Suprapubic skin (tissue), 4 donors: Measurements from ENCODE around the gene WNT9B. TPM values are rescaled to one million over a fixed set of nuclear protein-coding genes. Genes with fewer than 3 reads are reported as not detected.

Source experiments
- DNase-seq, 2 donors: peaks; one replicate each; pipeline ENCODE4 v3.0.0-alpha.2; 2019; ENCODE audit warnings: low spot score in 2 of 2
- H3K27ac ChIP-seq: fragments of 200-600 bp; sonication (generic); one replicate; pipeline ENCODE4 v1.5.1; 2019
- H3K27me3 ChIP-seq: fragments of 200-600 bp; sonication (generic); one replicate; pipeline ENCODE4 v1.5.1; 2019
- H3K36me3 ChIP-seq: fragments of 200-600 bp; sonication (generic); one replicate; pipeline ENCODE4 v1.5.1; 2019
- H3K4me1 ChIP-seq: fragments of 200-600 bp; sonication (generic); one replicate; pipeline ENCODE4 v1.5.1; 2019
- H3K4me3 ChIP-seq: fragments of 200-600 bp; sonication (generic); one replicate; pipeline ENCODE4 v1.5.1; 2019; ENCODE audit warnings: mild to moderate bottlenecking
- H3K9me3 ChIP-seq: fragments of 200-600 bp; sonication (generic); one replicate; pipeline ENCODE4 v1.5.1; 2019
- EP300 ChIP-seq: sonication (generic); formaldehyde crosslinking; IDR thresholded peaks from one replicate; pipeline ENCODE4 v1.6.1; 2017; ENCODE audit warnings: antibody characterized with exemption
- POLR2A ChIP-seq, 2 donors: fragments of 450-650 bp; IDR thresholded peaks; one replicate each; pipeline ENCODE4 v1.6.1; 2017; ENCODE audit warnings: antibody characterized with exemption in 2 of 2, mild to moderate bottlenecking in 2 of 2, moderate library complexity in 2 of 2
- POLR2AphosphoS5 ChIP-seq, 3 donors: sonication (generic); formaldehyde crosslinking; IDR thresholded peaks; one replicate each; pipeline ENCODE4 v1.6.1; 2017; ENCODE audit warnings: antibody characterized with exemption in 3 of 3
- WGBS: methylation state at CpG from one replicate; pipeline ENCODE4 v1.1.5; 2018; 5-methylcytosine and 5-hydroxymethylcytosine counted together
- total RNA-seq, 4 donors: library from RNA; depleted of rRNA; stranded (reverse); fragments of >200 nt; gene quantifications; one replicate each; pipeline ENCODE4 v1.1.0, GENCODE V29; 2016
- TF ChIP-seq, protein P1 (sequence below), 2 donors: fragments of 200-600 bp in 1 of 2; fragments of 450-650 bp in 1 of 2; sonication (generic) in 1 of 2; IDR thresholded peaks; one replicate each; pipeline ENCODE4 v1.5.1; 2016 to 2019; ENCODE audit warnings: antibody characterized with exemption in 2 of 2, mild to moderate bottlenecking in 1 of 2, moderate library complexity in 1 of 2

WNT9B gene
- total RNA-seq, 4 donors from 2014 or later: 3.6 to 8.3 (median 4.5) TPM

DNA sequence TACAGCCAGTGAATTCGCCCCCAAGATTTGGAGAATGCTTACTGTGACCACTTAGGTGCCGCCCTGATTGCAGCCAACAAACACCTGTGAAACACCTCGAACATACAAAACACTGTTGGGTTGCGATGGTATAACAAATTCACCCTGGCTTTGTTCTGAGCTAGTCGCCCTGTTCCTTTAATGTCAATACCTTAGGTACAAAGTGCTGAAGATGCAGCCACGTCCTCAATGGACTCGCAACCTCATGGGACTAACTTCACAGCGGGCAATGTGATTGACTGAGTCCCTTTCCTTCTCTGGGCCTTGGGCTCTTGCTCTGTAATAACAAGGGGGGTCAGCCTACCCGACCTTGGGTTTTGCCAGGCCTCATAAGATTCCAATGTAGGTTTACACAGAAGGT lies 42.6 kb downstream of the WNT9B start:
- TF ChIP-seq POLR2A (IDR thresholded peaks at IDR 0.05) (no peak), POLR2AphosphoS5 (IDR thresholded peaks at IDR 0.05) (no peak)
- TF ChIP-seq, protein P1, sequence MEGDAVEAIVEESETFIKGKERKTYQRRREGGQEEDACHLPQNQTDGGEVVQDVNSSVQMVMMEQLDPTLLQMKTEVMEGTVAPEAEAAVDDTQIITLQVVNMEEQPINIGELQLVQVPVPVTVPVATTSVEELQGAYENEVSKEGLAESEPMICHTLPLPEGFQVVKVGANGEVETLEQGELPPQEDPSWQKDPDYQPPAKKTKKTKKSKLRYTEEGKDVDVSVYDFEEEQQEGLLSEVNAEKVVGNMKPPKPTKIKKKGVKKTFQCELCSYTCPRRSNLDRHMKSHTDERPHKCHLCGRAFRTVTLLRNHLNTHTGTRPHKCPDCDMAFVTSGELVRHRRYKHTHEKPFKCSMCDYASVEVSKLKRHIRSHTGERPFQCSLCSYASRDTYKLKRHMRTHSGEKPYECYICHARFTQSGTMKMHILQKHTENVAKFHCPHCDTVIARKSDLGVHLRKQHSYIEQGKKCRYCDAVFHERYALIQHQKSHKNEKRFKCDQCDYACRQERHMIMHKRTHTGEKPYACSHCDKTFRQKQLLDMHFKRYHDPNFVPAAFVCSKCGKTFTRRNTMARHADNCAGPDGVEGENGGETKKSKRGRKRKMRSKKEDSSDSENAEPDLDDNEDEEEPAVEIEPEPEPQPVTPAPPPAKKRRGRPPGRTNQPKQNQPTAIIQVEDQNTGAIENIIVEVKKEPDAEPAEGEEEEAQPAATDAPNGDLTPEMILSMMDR (IDR thresholded peaks at IDR 0.05): no peak
- H3K4me1 ChIP-seq: no peaks in the 10 kb centered on the region
- H3K4me3 ChIP-seq: no peak overlapping the region
- WGBS: 85% methylated on average over 9 of the region's 9 CpGs
- no peak for DNase-seq
- peaks cover 4% of the 10 kb centered on the region for H3K9me3 ChIP-seq
- no peak overlapping the region for H3K27ac ChIP-seq
- no peaks in the 10 kb centered on the region for H3K36me3 ChIP-seq
- peaks cover 31% of the 10 kb centered on the region for H3K27me3 ChIP-seq

DNA sequence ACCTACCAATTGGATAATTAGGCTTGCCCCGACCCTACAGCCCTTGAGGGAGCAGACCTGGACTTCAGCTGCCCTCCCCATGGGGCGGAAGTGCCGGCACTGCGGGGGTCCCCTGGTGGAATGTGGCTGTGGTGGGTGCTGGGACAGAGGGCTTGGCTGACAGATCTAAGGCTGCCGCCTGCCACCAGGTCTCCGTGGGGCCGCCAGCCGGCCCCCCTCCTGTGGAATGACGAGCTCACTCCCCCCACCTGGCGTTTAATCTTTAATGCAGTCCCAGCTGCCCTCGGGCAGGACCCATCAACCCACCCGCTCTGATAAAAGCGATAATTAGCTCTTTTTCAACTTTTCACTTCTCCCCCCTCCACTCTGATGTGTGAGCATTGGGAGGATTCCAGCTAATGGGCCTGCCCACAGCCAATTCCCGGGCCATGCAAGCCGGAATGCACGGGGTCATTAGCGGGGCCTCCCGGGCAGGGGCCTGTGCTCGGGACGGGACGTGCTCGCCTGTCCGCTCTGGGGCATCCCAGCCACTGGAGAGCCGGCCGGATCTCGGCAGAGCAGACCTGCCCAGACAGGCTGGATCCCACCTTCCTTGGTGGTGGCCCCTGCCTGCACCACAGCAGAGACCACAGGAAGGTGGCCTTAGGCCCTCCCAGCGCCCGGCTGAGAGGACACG lies 43.2 kb downstream of the WNT9B start:
- H3K27me3 ChIP-seq: peaks cover 28% of the 10 kb centered on the region
- H3K36me3 ChIP-seq: no peaks in the 10 kb centered on the region
- DNase-seq: no peak
- TF ChIP-seq, protein P1 (IDR thresholded peaks at IDR 0.05): no peak
- TF ChIP-seq EP300 (no peak), POLR2A (IDR thresholded peaks at IDR 0.05) (no peak), POLR2AphosphoS5 (IDR thresholded peaks at IDR 0.05) (no peak)
- no peak overlapping the region for H3K4me3 ChIP-seq
- WGBS: 36% methylated on average over 14 of the region's 29 CpGs
- H3K27ac ChIP-seq: no peak overlapping the region
- no peaks in the 10 kb centered on the region for H3K4me1 ChIP-seq
- peaks cover 5% of the 10 kb centered on the region for H3K9me3 ChIP-seq

DNA sequence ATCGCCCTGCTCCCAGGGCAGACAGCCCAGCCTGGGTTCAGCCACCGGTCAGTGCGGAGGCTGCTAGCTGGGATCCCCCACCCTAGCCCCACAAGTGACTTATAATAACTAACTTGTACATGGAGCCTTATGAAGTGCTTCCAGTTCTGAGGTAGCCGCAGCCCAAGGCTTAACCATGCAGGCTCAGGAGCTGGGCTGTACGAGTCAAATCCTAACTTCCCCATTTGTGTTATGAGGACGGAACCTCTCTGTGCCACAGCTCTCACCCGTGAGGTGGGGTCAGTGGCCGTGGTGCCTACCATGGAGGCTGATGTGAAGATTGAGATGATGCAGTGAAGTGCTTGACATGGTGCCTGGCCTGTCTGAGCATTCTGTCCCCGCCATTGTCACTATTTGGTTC lies 43.8 kb downstream of the WNT9B start:
- TF ChIP-seq POLR2A (IDR thresholded peaks at IDR 0.05): no peak
- TF ChIP-seq, protein P1 (IDR thresholded peaks at IDR 0.05): no peak
- TF ChIP-seq POLR2AphosphoS5 (IDR thresholded peaks at IDR 0.05): no peak
- TF ChIP-seq EP300: no peak
- no peak for DNase-seq
- H3K36me3 ChIP-seq: no peaks in the 10 kb centered on the region
- H3K9me3 ChIP-seq: peaks cover 5% of the 10 kb centered on the region
- H3K4me3 ChIP-seq: no peak overlapping the region
- peaks cover 25% of the 10 kb centered on the region for H3K27me3 ChIP-seq
- H3K27ac ChIP-seq: no peak overlapping the region
- 67% methylated on average over 3 of the region's 9 CpGs for WGBS
- H3K4me1 ChIP-seq: no peaks in the 10 kb centered on the region

DNA sequence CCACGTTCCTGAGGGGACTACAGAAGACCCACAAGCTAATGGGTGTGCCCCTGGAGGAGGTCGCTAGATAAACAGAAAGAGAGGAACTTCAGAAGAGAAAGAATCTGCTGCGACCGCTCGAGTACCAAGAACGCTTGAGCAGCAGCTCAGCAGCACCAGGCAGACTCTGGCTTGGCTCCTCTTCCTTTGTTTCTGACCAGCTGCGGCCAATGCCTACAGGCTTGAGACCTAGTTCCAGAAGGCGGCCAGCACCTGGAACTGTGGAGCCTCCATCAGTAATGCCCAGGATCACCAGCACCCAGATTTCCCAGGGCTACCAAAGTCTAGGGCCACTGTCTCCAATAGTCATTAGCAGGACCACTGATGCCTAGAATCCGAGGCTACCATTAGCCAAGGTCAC lies 45.6 kb downstream of the WNT9B start:
- whole genome bisulfite sequencing: 88% methylated on average over 9 of the region's 9 CpGs
- TF ChIP-seq POLR2A (IDR thresholded peaks at IDR 0.05) (no peak), EP300 (no peak), POLR2AphosphoS5 (IDR thresholded peaks at IDR 0.05) (no peak)
- TF ChIP-seq, protein P1 (IDR thresholded peaks at IDR 0.05): no peak

DNA sequence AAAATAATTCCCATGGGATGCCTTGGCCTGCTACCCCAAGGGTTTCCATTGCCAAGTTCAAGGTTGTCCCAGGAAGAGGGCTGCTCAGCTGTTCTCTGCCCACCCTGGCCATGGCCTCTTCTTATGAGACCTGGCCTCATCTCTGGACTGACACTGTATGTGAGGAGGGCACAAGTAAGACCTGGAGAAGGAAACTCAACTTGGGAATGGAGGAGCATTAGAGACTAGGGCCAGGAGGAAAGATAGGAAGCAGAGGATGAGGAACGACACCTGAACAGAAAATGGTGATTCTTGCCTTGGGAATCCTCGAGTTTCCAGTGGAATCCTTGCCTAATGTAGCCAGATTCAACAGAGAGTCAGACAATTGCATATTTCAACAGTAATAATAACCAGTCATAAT lies 47.0 kb downstream of the WNT9B start:
- Histone ChIP-seq H3K4me3 (no peak overlapping the region), H3K27ac (no peak overlapping the region), H3K9me3 (peaks cover 5% of the 10 kb centered on the region), H3K36me3 (no peaks in the 10 kb centered on the region), H3K27me3 (peaks cover 14% of the 10 kb centered on the region), H3K4me1 (no peaks in the 10 kb centered on the region)
- no peak for DNase-seq
- TF ChIP-seq EP300: no peak
- no peak for TF ChIP-seq POLR2A (IDR thresholded peaks at IDR 0.05)
- TF ChIP-seq, protein P1 (IDR thresholded peaks at IDR 0.05): no peak
- TF ChIP-seq POLR2AphosphoS5 (IDR thresholded peaks at IDR 0.05): no peak
- 71% methylated on average over 2 of the region's 2 CpGs for WGBS

More for the DNA sequence above, 45.6 kb downstream of the WNT9B start:
- Histone ChIP-seq H3K27me3 (peaks cover 14% of the 10 kb centered on the region), H3K36me3 (no peaks in the 10 kb centered on the region), H3K9me3 (peaks cover 5% of the 10 kb centered on the region), H3K4me1 (no peaks in the 10 kb centered on the region), H3K4me3 (no peak overlapping the region), H3K27ac (no peak overlapping the region)
- no peak for DNase-seq
